ENCODE results near the gene TF. TPM values are rescaled to one million over a fixed set of nuclear protein-coding genes. Genes with fewer than 3 reads are reported as not detected.

The TF gene
- total and polyA plus RNA-seq, 2 experiments from 2014 or later = 0.33 to 3.0 TPM

- Histone ChIP-seq H3K27me3 (no peaks in the 10 kb centered on the region), H3K36me3 (no peaks in the 10 kb centered on the region), H3K27ac (no peak overlapping the region), H3K4me1 (ENCODE audit: low read depth) (no peaks in the 10 kb centered on the region), H3K4me3 (no peak overlapping the region), H3K9me3 (ENCODE audit: low read depth) (no peaks in the 10 kb centered on the region)
- DNase-seq (ENCODE audit: low read depth in 1 of 2, low spot score in 1 of 2) = no peak
- no peak for TF ChIP-seq CTCF (IDR thresholded peaks at IDR 0.05; ENCODE audit: low read depth, low read length)
These were observed 13.0 kb upstream of the TF start for GRCh38 chr3:133733226-133733625.

GRCh38 chr3:133734305-133734704, 11.9 kb upstream of the TF start:
- no peaks in the 10 kb centered on the region for H3K4me1 ChIP-seq (ENCODE audit: low read depth)
- no peak overlapping the region for H3K4me3 ChIP-seq
- DNase-seq (ENCODE audit: low read depth in 1 of 2, low spot score in 1 of 2) = no peak
- no peaks in the 10 kb centered on the region for H3K27me3 ChIP-seq
- no peak overlapping the region for H3K27ac ChIP-seq
- H3K9me3 ChIP-seq (ENCODE audit: low read depth) = no peaks in the 10 kb centered on the region
- H3K36me3 ChIP-seq = no peaks in the 10 kb centered on the region
- no peak for TF ChIP-seq CTCF (IDR thresholded peaks at IDR 0.05; ENCODE audit: low read depth, low read length)

DNA sequence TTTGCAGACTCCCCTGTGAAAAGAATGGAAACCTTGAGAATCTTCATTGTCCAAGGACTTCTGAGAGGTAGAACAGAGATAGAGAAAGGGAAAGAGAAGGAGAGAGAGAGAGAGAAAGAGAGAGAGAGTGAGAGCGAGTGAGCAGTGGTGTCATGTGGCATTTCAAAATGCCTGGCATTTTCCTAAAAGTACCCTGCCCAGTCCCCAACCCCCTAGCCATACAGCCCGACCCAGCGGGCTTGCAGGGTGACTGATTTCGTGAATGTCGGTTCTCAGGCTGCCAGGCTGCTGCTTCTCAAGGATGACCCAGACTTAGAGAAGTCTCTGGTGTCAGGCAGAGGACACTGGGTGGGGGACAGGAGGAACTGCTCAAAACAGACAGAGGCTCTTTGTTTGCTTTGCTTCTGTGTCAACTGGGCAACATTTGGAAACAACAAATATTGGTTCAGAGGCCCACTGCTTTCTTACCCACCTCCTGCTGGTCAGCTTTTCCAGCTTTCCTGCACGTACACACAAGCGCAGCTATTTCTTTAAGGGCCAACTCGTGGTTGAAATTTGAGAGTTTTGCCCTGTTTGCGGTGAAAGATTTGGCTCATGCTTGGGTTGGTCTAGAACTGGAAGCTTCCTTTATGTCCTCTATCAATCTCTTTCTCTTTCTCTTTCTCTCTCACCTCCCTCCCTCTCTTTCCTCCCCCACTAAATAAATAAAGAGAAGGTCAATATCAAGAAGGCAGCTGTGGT, 3.7 kb upstream of the TF start:
- H3K27ac ChIP-seq = no peak overlapping the region

GRCh38 chr3:133744241-133744640, 2.0 kb upstream of the TF start:
- no peak for TF ChIP-seq CTCF (IDR thresholded peaks at IDR 0.05; ENCODE audit: low read depth, low read length)
- peaks cover 52% of the 10 kb centered on the region for H3K27me3 ChIP-seq
- no peaks in the 10 kb centered on the region for H3K4me1 ChIP-seq (ENCODE audit: low read depth)
- no peaks in the 10 kb centered on the region for H3K9me3 ChIP-seq (ENCODE audit: low read depth)
- H3K36me3 ChIP-seq = no peaks in the 10 kb centered on the region
- no peak for DNase-seq (ENCODE audit: low read depth in 1 of 2, low spot score in 1 of 2)
- no peak overlapping the region for H3K4me3 ChIP-seq
- no peak overlapping the region for H3K27ac ChIP-seq

More for the DNA sequence above, 3.7 kb upstream of the TF start:
- peak in 1 of 2 donors; percentile 66 for DNase-seq (ENCODE audit: low read depth in 1 of 2, low spot score in 1 of 2)
- H3K36me3 ChIP-seq = no peaks in the 10 kb centered on the region
- H3K4me1 ChIP-seq (ENCODE audit: low read depth) = no peaks in the 10 kb centered on the region
- H3K9me3 ChIP-seq (ENCODE audit: low read depth) = no peaks in the 10 kb centered on the region
- H3K27me3 ChIP-seq = peaks cover 47% of the 10 kb centered on the region
- no peak for TF ChIP-seq CTCF (IDR thresholded peaks at IDR 0.05; ENCODE audit: low read depth, low read length)
- no peak overlapping the region for H3K4me3 ChIP-seq

GRCh38 chr3:133745108-133745507, 1.1 kb upstream of the TF start:
- no peak for TF ChIP-seq CTCF (IDR thresholded peaks at IDR 0.05; ENCODE audit: low read depth, low read length)

More at GRCh38 chr3:133745108-133745507, 1.1 kb upstream of the TF start:
- DNase-seq (ENCODE audit: low read depth in 1 of 2, low spot score in 1 of 2) = no peak
- H3K27me3 ChIP-seq = peaks cover 52% of the 10 kb centered on the region
- no peaks in the 10 kb centered on the region for H3K9me3 ChIP-seq (ENCODE audit: low read depth)
- H3K36me3 ChIP-seq = no peaks in the 10 kb centered on the region
- H3K4me1 ChIP-seq (ENCODE audit: low read depth) = no peaks in the 10 kb centered on the region
- H3K27ac ChIP-seq = no peak overlapping the region
- no peak overlapping the region for H3K4me3 ChIP-seq
